Measurements from ENCODE around the gene CEACAM19.
A peak's percentile ranks its signal among the peaks of the same experiment; 100 is the strongest.

The CEACAM19 gene

DNA sequence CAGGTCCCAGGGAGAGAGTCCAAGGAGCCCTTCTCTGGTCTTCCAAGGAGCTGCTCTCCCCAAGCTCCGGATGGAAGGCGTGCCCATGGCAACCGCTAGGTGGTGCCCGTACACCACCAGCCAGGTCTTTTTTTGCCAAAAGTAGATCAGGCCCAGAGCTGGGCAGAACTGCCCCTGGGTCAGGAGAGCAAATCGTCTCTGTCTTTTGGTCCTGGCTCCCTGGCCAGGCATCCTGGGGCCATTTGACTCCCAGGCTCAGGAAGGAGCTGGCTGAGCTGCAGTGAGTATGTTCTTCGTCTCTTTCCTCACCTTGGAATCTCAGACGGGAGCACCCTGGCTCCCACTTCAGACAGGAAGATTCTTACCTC lies 52.7 kb downstream of the CEACAM19 start:
- peak; percentile 71 for DNase-seq

DNA sequence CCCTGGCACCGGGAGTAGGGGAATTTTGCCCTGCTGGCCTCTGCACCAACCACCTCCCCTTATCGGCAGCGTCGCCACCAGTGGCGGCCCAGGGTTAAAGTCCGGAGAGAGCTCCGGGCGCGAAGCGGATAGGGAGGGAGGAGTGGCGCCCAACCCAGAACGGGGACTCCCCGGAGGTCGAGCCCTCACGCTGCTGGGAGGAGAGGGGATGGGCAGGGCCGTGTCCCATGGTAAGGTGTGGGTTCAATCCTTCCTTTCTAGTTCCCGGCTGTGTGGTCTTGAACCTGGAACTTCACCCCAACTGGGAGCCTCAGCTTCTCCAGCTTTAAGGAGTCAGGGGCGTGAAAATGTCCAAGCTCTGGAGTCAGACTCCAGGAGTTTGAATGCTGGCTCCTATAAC lies 54.0 kb downstream of the CEACAM19 start:
- DNase-seq = no peak

DNA sequence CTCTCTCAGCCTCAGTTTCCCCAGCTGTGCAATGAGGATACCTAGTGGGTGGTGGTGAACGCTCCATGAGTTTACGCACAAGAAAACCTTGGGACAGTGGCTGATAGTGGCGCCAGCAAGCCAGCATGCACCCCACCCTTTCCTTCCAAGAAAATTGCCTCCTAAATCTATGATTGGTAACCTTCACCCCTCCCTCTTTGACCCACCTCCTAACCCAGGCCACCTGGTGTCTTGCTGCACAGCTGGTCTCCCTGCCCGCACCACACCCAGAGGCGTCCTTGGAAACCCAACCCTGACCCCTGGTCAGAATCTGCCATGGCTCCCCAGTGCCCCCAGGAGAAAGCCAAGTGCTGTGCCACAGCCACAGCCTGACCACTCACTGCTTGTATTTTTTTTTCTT lies 54.4 kb downstream of the CEACAM19 start:
- no peak for DNase-seq

DNA sequence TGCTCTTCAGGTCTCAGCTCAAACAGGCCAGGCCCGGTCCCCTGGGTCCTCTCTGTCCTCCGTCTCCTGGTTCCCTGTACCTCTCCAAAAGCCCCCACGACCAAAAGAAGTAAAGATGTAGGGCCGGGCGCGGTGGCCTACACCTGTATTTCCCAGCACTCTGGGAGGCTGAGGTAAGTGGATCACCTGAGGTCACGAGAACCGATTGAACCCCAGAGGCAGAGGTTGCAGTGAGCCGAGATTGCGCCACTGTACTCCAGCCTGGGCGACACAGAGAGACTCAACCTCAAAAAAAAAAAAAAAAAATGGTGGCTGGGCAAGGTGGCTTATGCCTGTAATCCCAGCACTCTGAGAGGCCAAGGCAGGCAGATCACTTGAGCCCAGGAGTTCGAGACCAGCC lies 55.2 kb downstream of the CEACAM19 start:
- DNase-seq = no peak

DNA sequence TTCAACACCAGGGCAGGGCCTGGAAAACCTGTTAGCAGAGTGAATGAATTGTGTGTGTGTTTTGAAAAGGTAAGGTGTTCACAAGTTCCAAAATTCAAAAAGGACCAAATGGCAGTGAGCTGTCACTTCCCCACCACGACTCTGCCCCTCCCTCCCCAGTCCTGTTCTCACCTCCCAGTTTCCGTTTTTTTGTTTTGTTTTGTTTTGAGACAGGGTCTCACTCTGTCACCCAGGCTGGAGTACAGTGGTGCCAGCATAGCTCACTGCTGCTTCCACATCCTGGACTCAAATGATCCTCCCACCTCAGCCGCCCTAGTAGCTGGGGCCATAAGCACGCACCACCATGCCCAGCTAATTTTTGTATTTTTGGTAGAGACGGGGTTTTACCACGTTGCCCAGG lies 56.9 kb downstream of the CEACAM19 start:
- no peak for DNase-seq

DNA sequence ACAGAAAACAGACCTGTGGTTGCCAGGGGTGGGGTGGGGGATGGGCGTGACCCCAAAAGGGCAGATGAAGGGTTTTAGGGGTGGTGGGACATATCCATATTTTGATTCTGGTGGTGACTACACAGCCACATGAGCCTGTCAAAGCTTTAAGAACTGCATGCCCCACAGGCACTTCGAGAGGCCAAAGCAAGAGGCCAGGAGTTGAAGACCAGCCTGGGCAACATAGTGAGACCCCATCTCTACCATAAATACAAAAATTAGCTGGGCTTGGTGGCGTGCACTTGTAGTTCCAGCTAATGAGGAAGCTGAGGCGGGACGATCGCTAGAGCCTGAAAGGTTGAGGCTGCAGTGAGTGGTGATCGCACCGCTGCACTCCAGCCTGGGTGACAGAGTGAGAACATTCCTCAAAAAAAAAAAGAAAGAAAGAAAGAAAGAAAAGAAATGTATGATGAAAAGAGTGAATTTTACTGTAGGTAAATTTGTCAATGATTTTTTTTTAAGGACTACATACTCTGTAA lies 58.3 kb downstream of the CEACAM19 start:
- no peak for DNase-seq

DNA sequence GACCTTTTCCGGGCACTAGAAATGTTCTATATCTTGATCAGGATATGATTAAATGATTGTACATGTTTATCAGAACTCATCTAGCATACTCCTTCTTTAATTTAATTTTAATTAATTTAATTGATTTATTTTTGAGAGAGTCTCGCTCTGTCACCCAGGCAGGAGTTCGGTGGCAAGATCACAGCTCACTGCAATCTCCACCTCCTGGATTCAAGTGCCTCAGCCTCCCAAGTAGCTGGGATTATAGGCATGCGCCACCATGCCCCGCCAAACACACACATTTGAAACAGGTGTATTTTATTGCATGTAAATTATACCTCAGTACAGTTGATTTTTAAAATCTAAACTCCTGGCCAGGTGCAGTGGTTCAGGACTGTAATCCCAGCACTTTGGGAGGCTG lies 59.8 kb downstream of the CEACAM19 start:
- no peak for DNase-seq

DNA sequence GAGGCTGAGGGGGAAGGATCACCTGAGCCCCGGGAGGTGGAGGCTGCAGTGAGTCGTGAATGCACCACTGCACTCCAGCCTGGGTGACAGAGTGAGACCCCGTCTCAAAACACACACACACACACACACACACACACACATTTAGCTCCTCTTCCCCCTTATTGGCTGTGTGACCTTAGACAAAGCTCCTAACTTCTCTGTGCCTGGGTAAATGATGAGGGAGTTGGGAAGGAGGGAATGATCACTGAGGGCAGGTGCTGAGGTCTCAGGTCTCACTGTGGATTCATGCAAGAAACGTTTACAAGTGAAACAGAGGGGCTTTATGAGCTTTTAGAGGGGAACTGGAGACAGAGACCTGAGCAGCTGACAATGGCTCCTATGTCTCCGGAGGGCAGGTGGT lies 60.3 kb downstream of the CEACAM19 start:
- DNase-seq = no peak

DNA sequence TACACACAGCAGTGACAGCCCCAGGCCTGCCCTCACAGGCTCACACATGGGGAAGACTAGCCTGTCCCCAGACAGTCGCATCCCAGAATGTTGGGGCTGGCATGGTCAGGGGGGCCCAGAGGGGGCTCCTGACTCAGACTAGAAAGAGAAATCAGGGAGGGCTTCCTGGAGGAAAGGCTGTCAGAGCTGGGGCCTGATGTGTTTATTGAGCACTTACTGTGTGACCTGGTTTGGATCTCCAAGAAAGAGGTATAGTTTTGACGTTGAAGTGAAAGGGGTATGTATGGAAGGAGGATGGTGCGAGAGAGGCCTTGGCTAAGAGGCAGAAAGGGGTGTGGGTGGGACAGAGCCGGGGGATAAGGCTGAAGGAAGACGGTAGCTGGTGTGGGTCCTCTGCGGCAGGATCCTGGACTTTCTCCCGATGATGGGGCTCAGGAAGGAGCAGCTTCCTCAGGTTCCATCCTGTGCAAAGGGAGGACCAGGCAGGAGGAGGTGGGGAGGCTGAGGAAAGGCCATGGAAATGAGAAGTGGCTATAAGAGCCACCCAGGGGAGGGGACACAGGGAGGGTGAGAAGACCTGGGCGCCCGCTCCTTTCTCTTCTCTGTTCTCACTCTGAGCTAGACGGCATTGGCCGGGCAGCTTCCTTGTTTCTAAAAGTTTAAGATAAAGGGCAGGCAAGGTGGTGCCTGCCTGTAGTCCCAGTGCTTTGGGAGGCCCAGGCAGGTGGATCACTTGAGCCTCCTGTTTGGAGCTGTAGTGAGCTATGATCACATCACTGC lies 61.1 kb downstream of the CEACAM19 start:
- DNase-seq = no peak

Data from T-helper 9 cell (primary cell).